Inferior parietal cortex (tissue), 1 donor: Measurements from ENCODE around the gene DCAF5.
"Not testable (repeated sequence)": the region's sequence is repeated elsewhere in the genome, so short reads cannot be mapped to it uniquely, and the experiment has no call there.

Experiments used
- DNase-seq: peaks from one replicate; pipeline ENCODE4 v3.0.0-alpha.2; 2016; ENCODE audit errors: extremely low spot score

DCAF5 gene

GRCh38 chr14:69152902-69153151, at the start of gene DCAF5:
TSS of gene DCAF5 (minus strand) at chr14:69153119. CDS start at chr14:69152978, 141 bp downstream.
- DNase-seq = no peak

GRCh38 chr14:69199786-69200185, 46.9 kb upstream of the DCAF5 start:
- DNase-seq = no peak

GRCh38 chr14:69193721-69194120, 40.8 kb upstream of the DCAF5 start:
- no peak for DNase-seq

- peak; percentile 88 for DNase-seq
Measured at GRCh38 chr14:69191340-69192111, 38.6 kb upstream of the DCAF5 start, which contains the start of gene EXD2. TSS of gene EXD2 (plus strand) at chr14:69191498. CDS start at chr14:69209471, 17,973 bp downstream.

GRCh38 chr14:69190191-69190590, 37.3 kb upstream of the DCAF5 start:
- no peak for DNase-seq

- no peak for DNase-seq
Measured at GRCh38 chr14:69183735-69184134, 30.8 kb upstream of the DCAF5 start.

GRCh38 chr14:69182580-69182979, 29.7 kb upstream of the DCAF5 start:
- DNase-seq = not testable (repeated sequence)

GRCh38 chr14:69181491-69181890, 28.6 kb upstream of the DCAF5 start:
- no peak for DNase-seq

GRCh38 chr14:69175130-69175529, 22.2 kb upstream of the DCAF5 start:
- DNase-seq = no peak

GRCh38 chr14:69171569-69171968, 18.6 kb upstream of the DCAF5 start:
- no peak for DNase-seq

GRCh38 chr14:69170839-69171238, 17.9 kb upstream of the DCAF5 start:
- peak; percentile 44 for DNase-seq

- not testable (repeated sequence) for DNase-seq
Measured at GRCh38 chr14:69165787-69166186, 12.9 kb upstream of the DCAF5 start.

GRCh38 chr14:69161590-69161989, 8.7 kb upstream of the DCAF5 start:
- DNase-seq = no peak

- no peak for DNase-seq
Measured at GRCh38 chr14:69156224-69156623, 3.3 kb upstream of the DCAF5 start.

- no peak for DNase-seq
Measured at GRCh38 chr14:69154779-69155178, 1.9 kb upstream of the DCAF5 start.

GRCh38 chr14:69153873-69154270, 953 bp upstream of the DCAF5 start:
- peak; percentile 46 for DNase-seq

- peak; percentile 79 for DNase-seq
Measured at GRCh38 chr14:69153152-69153872, 393 bp upstream of the DCAF5 start.

GRCh38 chr14:69152181-69152901, 578 bp downstream of the DCAF5 start:
- no peak for DNase-seq

- peak; percentile 59 for DNase-seq
Measured at GRCh38 chr14:69151458-69152180, 1.3 kb downstream of the DCAF5 start.

GRCh38 chr14:69149461-69150244, 3.3 kb downstream of the DCAF5 start:
- DNase-seq = no peak

- DNase-seq = no peak
Measured at GRCh38 chr14:69142101-69142500, 10.8 kb downstream of the DCAF5 start.
